Heart left ventricle (tissue), 16 donors: ENCODE measurements around the gene RSPH6A. TPM values are rescaled to one million over a fixed set of nuclear protein-coding genes. Genes with fewer than 3 reads are reported as not detected.
A peak's percentile ranks its signal among the peaks of the same experiment; 100 is the strongest.

ENCODE experiments used
- ATAC-seq, 4 donors: fragments of 200-7000 bp; cut with Tn5 transposase; one replicate each; pipeline ENCODE4 v1.9.1; 2020 to 2022; ENCODE audit warnings: moderate library complexity in 4 of 4, mild to moderate bottlenecking in 3 of 4, moderate number of reproducible peaks in 1 of 4
- DNase-seq, 5 donors: peaks; one replicate each; pipeline ENCODE4 v3.0.0-alpha.2; 2020
- H3K27ac ChIP-seq, 12 donors: fragments of 200-600 bp; sonication (generic) in 4 of 12; one replicate each; pipeline versions ENCODE4 v1.5.0 to v1.8.0; 2016 to 2022; ENCODE audit warnings: mild to moderate bottlenecking in 2 of 12
- H3K27me3 ChIP-seq, 9 donors: fragments of 200-600 bp; sonication (generic) in 2 of 9; one replicate each; pipeline versions ENCODE4 v1.5.1 to v1.8.0; 2016 to 2022; ENCODE audit warnings: mild to moderate bottlenecking in 3 of 9
- H3K36me3 ChIP-seq, 9 donors: fragments of 200-600 bp; sonication (generic) in 2 of 9; one replicate each; pipeline versions ENCODE4 v1.5.0 to v1.8.0; 2018 to 2022; ENCODE audit warnings: mild to moderate bottlenecking in 2 of 9
- H3K4me1 ChIP-seq, 12 donors: fragments of 200-600 bp; sonication (generic) in 4 of 12; one replicate each; pipeline versions ENCODE4 v1.5.0 to v1.8.0; 2016 to 2022; ENCODE audit warnings: mild to moderate bottlenecking in 3 of 12
- H3K4me3 ChIP-seq, 12 donors: fragments of 200-600 bp; sonication (generic) in 4 of 12; one replicate each; pipeline versions ENCODE4 v1.5.0 to v1.8.0; 2017 to 2022; ENCODE audit warnings: mild to moderate bottlenecking in 9 of 12, moderate library complexity in 4 of 12
- H3K9me3 ChIP-seq, 12 donors: fragments of 200-600 bp; sonication (generic) in 4 of 12; one replicate each; pipeline versions ENCODE4 v1.5.0 to v1.8.0; 2016 to 2022; ENCODE audit warnings: mild to moderate bottlenecking in 1 of 12
- POLR2A ChIP-seq, 2 donors: fragments of 450-650 bp; IDR thresholded peaks; one replicate each; pipeline ENCODE4 v1.6.1; 2017; ENCODE audit warnings: antibody characterized with exemption in 2 of 2, mild to moderate bottlenecking in 2 of 2, moderate library complexity in 2 of 2
- WGBS, 4 donors: extraction: QIAGEN DNeasy Blood & Tissue Kit in 2 of 4; methylation state at CpG; one replicate each; pipeline versions ENCODE4 v1.1.5 to v1.1.7; 2013 to 2018; 5-methylcytosine and 5-hydroxymethylcytosine counted together
- intact Hi-C, 10 donors: fragments of 100-400 bp; cut with DNase I; formaldehyde crosslinking; loops; one replicate each; pipeline versions ENCODE4 v1.11.1 to v1.14.2; 2022
- long read RNA-seq, 3 donors: library from polyadenylated mRNA; unstranded; transcript quantifications; one replicate each; pipeline ENCODE4 v2.0.0, GENCODE V29; 2020 to 2021
- polyA plus RNA-seq, 2 donors: library from polyadenylated mRNA; stranded (reverse); fragments of 200-250 nt; gene quantifications; one replicate each; pipeline ENCODE4 v1.2.3, GENCODE V29; 2013
- total RNA-seq, 9 donors: library from RNA; depleted of rRNA in 2 of 9; stranded (reverse); fragments of >200 nt in 2 of 9; fragmentation: NEBNext Ultra II Directional in 3 of 9; extraction: Animal tissue kit (Norgen Biotek cat#: 25700) in 3 of 9; gene quantifications; one replicate each; pipeline versions ENCODE4 v1.1.0 to v1.2.4, GENCODE V29; 2016 to 2023
- TF ChIP-seq, protein P1 (sequence below), 12 donors: fragments of 200-600 bp; sonication (generic) in 4 of 12; IDR thresholded peaks; one replicate each; pipeline versions ENCODE4 v1.5.0 to v1.8.0; 2018 to 2022; ENCODE audit warnings: antibody characterized with exemption in 12 of 12, mild to moderate bottlenecking in 5 of 12
- donor health status: ischemic (EF 13 %, LVEDD 7.1; RV severe dilation, severe dysfunction).
- donor health status: healthy with polysubstance abuse.
- donor health status: DM: no; HTN: yes; CAD: no.
- donor health status: DM: no; HTN: no; CAD: no.
- donor health status: ischemic (EF 25% LVEDD 6.9; RV normal size, moderate dysfunction).
- donor health status: ischemic (EF 25% LVEDD 5.7; RV mildly dilated, moderate dysfunction).
- donor health status: healthy.
- donor health status: DM: yes; HTN: yes; CAD: no.
- donor health status: ischemic (EF 35%, LVEDD 5.7; RV mildly dilated, moderate dysfunction).
- donor health status: nonischemic (EF 11% LVEDD 7.7; RV severe dilation, severe dysfunction).
- donor health status: DM: yes; HTN: yes; CAD: no.
- donor health status: PGD.
- donor health status: ischemic (EF 29% LVEDD 5.4; RV normal size, mild dysfunction).
- donor health status: nonischemic (EF 23%, LVEDD 6.1; RV moderate dilation, normal function).

Gene RSPH6A
- total RNA-seq, result not detected
- not detected for polyA plus RNA-seq
- long read RNA-seq, donor 1, result 0 reads
- long read RNA-seq, donor 2, result 0 reads
- long read RNA-seq, donor 3, partial matches to known transcripts, result 0 of 1 reads
- long read RNA-seq, donor 3, other reads (novel, unspliced or antisense), result 1 of 1 reads

DNA sequence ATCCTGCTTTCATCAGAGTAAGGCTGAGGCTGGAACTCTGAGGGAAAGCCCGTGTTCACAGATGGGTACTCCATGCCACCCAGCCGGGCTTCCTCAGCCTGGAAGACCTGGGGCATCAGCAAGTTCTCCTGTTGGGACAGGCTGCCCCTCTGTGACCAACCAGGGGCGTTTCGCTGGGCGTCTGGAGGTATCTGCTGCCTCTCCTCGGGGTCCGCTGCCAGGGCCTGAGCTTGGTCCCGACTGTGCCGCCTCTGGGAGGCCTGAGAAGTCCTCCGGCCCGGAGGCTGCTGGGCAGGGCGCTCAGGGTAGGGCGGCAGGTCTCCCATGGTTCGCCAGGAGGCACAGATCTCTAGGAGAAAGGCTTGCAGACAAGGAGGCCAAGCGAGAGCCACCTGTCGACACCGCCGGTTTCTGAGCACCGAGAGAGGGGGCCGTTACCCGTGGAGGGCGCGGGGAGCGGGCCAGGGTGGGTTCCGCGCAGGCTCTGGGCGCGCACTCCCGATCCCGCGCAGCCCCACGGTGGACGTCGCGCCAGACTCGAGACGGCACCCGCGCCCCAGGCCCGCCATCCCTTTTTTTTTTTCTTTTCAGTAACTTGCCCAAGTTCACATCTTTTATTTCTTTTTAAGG is at the start of gene RSPH6A:
Gene RSPH6A, minus strand, starts transcription at position 458 of the 630 bp plus-strand sequence. Its CDS starts 132 bp downstream, at position 326.
- WGBS, 4 donors, result 11 to 15% (median 12%) methylated on average over 21 to 40 of the region's 40 CpGs
- Histone ChIP-seq H3K27me3 (peaks cover 0 to 17% (median 0%) of the 10 kb centered on the region in 9 donors), H3K4me1 (peaks cover 0 to 33% (median 13%) of the 10 kb centered on the region in 12 donors), H3K9me3 (no peaks in the 10 kb centered on the region), H3K4me3 (peak within 1 kb of the TSS; percentile 10 to 59 (median 50)), H3K36me3 (peaks cover 0 to 6% (median 2%) of the 10 kb centered on the region in 9 donors), H3K27ac (peak within 1 kb of the TSS in 4 of 12 donors; percentile 2 to 45 (median 14))
- TF ChIP-seq, protein P1, sequence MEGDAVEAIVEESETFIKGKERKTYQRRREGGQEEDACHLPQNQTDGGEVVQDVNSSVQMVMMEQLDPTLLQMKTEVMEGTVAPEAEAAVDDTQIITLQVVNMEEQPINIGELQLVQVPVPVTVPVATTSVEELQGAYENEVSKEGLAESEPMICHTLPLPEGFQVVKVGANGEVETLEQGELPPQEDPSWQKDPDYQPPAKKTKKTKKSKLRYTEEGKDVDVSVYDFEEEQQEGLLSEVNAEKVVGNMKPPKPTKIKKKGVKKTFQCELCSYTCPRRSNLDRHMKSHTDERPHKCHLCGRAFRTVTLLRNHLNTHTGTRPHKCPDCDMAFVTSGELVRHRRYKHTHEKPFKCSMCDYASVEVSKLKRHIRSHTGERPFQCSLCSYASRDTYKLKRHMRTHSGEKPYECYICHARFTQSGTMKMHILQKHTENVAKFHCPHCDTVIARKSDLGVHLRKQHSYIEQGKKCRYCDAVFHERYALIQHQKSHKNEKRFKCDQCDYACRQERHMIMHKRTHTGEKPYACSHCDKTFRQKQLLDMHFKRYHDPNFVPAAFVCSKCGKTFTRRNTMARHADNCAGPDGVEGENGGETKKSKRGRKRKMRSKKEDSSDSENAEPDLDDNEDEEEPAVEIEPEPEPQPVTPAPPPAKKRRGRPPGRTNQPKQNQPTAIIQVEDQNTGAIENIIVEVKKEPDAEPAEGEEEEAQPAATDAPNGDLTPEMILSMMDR (IDR thresholded peaks at IDR 0.05), result no peak
- no peak for TF ChIP-seq POLR2A (IDR thresholded peaks at IDR 0.05)
- ATAC-seq, result no peak
- no peak for DNase-seq
- intact Hi-C loops, result loop anchor here in 3 of 10 donors (5.0 kb wide), 1 partner anchor 67 kb away; no protein-coding TSS in a partner anchor

DNA sequence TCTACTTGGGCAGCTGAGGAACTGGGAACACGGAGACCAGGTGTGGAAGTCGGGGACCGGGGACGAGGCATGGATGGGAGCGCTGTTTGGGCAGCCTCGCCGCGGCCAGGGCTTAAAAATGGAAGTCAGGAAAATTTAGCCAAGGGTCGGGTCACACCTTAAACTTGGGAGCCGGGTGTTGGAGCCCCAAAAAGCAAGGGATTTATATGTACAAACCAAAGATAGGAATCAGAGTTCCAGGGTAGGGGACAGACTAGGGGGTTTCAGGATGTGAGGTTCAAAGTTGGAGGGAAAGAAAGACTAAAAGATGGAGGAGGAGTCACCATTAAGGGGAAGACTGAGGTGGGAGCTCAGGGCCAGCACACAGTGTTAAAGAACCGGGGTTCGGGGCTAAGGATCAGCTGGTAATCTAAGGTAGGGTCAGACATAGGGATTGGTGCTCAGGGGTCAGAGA is 49.5 kb upstream of the RSPH6A start:
- H3K27me3 ChIP-seq, result peaks cover 8 to 27% (median 16%) of the 10 kb centered on the region in 9 donors
- TF ChIP-seq POLR2A (IDR thresholded peaks at IDR 0.05), result no peak
- no peak overlapping the region for H3K27ac ChIP-seq
- intact Hi-C loops, result loop anchor here in 2 of 10 donors (1.0 to 5.0 kb wide), 2 partner anchors 19 to 153 kb away; no protein-coding TSS in a partner anchor
- H3K4me1 ChIP-seq, result peaks cover 0 to 28% (median 21%) of the 10 kb centered on the region in 12 donors
- DNase-seq (peak in 1 of 5 donors; percentile 19), ATAC-seq (no peak)
- WGBS, 4 donors, result 13 to 32% (median 22%) methylated on average over 12 of the region's 12 CpGs
- no peaks in the 10 kb centered on the region for H3K9me3 ChIP-seq
- peaks cover 0 to 15% (median 8%) of the 10 kb centered on the region in 9 donors for H3K36me3 ChIP-seq
- H3K4me3 ChIP-seq, result peak overlapping the region in 4 of 12 donors; percentile 7 to 98 (median 94)

DNA sequence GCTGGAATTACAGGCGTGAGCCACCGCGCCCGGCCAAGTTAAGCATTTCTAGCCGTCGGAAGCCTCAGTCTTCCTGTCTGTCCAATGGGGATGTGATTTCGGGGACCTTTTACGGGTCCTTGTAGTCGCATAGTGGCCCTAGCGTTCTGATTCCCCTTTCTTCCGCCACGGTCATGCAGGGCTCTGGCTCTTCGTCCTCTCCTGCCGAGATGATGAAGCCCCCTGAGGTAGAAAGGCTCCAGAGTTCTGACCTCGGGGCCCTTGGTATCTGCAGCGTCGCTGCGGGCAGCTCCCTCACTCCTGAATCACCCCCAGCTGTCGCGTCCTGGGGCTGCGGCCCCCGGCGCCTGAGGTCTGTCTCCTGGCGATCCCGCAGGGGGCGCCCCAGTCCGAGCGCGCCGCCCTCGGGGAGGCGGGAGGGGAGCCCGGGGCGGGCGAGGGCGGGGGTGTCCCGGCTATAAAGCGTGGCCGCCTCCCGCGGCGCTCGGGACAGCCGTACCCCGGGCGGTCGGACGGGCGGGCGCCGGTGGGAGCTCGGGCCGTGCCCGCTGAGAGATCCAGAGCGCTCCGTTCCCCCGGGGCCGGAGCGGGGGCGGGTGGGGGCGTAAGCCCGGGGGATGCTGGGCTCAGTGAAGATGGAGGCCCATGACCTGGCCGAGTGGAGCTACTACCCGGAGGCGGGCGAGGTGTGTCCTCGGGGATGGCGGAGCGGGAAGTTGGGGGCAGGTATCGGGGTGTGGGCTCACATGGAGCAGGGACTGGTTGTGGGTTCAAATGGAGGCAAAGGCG is 48.9 kb upstream of the RSPH6A start, which contains the start of gene FOXA3:
Gene FOXA3, plus strand, starts transcription at position 487 of the 789 bp plus-strand sequence. Its CDS starts 131 bp downstream, at position 618.
- DNase-seq (peak in 4 of 5 donors; percentile 37 to 77 (median 47)), ATAC-seq (peak in 3 of 4 donors; percentile 10 to 39 (median 31))
- Histone ChIP-seq H3K27ac (peak within 1 kb of the TSS in 3 of 12 donors; percentile 91 to 96 (median 94)), H3K9me3 (no peaks in the 10 kb centered on the region), H3K27me3 (peaks cover 8 to 27% (median 16%) of the 10 kb centered on the region in 9 donors), H3K4me3 (peak within 1 kb of the TSS; percentile 7 to 98 (median 92)), H3K36me3 (peaks cover 0 to 22% (median 14%) of the 10 kb centered on the region in 9 donors), H3K4me1 (peaks cover 0 to 28% (median 21%) of the 10 kb centered on the region in 12 donors)
- intact Hi-C loops, result loop anchor here in 4 of 10 donors (1.0 to 5.0 kb wide), 3 partner anchors 19 to 153 kb away; partner anchors contain the start of gene IRF2BP1 (in 3 of the 4)
- WGBS, 4 donors, result 2 to 12% (median 3%) methylated on average over 16 to 71 of the region's 71 CpGs
- TF ChIP-seq, protein P1 (IDR thresholded peaks at IDR 0.05), result peak; percentile 47 to 74 (median 58)
- no peak for TF ChIP-seq POLR2A (IDR thresholded peaks at IDR 0.05)

DNA sequence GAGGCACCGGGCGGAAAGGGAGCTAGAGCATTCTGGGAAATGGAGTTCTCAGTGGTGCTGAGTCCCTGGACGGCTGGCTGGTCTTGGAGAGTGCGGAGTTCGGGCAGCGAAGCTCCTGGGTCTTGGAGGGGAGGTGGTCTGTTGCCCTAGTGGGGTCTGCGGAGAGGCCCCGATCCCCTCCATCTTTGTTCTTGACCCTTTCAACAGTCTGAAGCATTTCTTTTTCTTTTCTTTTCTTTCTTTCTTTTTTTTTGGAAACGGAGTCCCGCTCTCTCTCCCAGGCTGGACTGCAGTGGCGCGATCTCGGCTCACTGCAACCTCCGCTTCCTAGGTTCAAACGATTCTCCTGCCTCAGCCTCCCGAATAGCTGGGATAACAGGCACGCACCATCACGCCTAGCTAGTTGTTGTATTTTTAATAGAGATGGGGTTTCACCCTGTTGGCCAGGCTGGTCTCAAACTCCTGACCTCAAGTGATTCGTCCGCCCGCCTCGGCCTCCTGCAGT is 48.3 kb upstream of the RSPH6A start:
- ATAC-seq, result no peak
- Histone ChIP-seq H3K9me3 (no peaks in the 10 kb centered on the region), H3K36me3 (peaks cover 0 to 27% (median 21%) of the 10 kb centered on the region in 9 donors), H3K27ac (peak overlapping the region in 3 of 12 donors; percentile 91 to 96 (median 94)), H3K4me1 (peaks cover 0 to 28% (median 21%) of the 10 kb centered on the region in 12 donors), H3K4me3 (peak overlapping the region; percentile 7 to 98 (median 92)), H3K27me3 (peaks cover 8 to 27% (median 16%) of the 10 kb centered on the region in 9 donors)
- no peak for TF ChIP-seq POLR2A (IDR thresholded peaks at IDR 0.05)
- TF ChIP-seq, protein P1 (IDR thresholded peaks at IDR 0.05), result no peak
- DNase-seq, result no peak
- intact Hi-C loops, result loop anchor here in 3 of 10 donors (1.0 to 5.0 kb wide), 2 partner anchors 23 to 154 kb away; partner anchors contain the start of gene IRF2BP1 (in 3 of the 3)
- WGBS, 4 donors, result 2 to 3% (median 3%) methylated on average over 20 to 22 of the region's 22 CpGs
